NCI-H510A treated with DMSO at 0.1 percent for 48 hours (cell line): Measurements from ENCODE around the gene LSR.
"Not testable (repeated sequence)": the region's sequence is repeated elsewhere in the genome, so short reads cannot be mapped to it uniquely, and the experiment has no call there.

ENCODE experiments used
- DNase-seq: peaks from one replicate; lab custom pipeline; 2025; lab: John Stamatoyannopoulos, UW

LSR gene

DNA sequence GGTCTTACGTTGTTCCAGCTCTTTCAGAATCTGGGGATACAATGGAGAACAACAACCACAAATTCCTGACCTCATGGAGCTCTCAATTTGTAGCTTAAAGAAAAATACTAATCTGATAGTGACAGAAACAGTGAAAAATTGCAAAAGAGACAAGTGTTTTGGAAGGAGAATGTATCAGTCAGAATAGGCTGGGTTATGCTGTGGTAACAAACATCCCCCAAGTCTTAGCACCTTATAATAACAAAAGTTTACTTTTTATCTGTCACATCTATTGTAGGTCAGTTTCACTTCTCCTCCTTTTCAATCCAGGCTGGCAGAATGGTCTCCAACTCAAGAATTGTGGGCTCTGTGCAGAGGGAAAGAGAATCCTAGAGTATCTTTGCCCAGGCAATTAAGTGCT, 29.8 kb upstream of the LSR start:
- DNase-seq, result no peak

DNA sequence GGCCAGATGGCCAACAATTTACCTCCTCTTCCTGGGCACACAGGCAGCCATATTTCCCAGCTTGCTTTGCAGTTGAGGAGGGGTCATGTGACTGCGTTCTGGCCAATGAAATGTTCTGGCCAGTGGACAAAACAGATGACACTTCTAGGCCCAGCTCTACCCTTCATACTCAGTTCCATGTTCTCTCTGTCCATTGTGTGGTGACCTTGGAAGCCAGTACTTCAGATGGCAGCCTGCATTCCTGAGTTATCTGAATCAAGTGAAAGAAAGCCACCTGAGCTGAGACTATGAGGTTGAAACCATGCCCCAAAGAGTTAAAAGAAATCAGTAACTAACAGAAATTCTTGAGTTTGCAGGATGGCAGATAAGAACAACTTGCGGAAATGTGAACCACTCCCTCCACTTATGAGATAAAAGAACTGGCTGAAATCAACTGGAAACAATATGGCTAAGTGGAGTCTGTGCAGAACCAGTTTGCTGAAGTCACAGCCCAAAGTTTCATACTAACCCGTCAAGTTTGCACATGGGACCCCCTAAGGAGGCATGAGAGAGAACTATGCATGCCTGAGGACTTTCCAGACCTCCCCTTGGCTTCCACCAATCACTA, 28.4 kb upstream of the LSR start:
- DNase-seq, result no peak

- not testable (repeated sequence) for DNase-seq
Measured at GRCh38 chr19:35220973-35221590, 27.7 kb upstream of the LSR start.

DNA sequence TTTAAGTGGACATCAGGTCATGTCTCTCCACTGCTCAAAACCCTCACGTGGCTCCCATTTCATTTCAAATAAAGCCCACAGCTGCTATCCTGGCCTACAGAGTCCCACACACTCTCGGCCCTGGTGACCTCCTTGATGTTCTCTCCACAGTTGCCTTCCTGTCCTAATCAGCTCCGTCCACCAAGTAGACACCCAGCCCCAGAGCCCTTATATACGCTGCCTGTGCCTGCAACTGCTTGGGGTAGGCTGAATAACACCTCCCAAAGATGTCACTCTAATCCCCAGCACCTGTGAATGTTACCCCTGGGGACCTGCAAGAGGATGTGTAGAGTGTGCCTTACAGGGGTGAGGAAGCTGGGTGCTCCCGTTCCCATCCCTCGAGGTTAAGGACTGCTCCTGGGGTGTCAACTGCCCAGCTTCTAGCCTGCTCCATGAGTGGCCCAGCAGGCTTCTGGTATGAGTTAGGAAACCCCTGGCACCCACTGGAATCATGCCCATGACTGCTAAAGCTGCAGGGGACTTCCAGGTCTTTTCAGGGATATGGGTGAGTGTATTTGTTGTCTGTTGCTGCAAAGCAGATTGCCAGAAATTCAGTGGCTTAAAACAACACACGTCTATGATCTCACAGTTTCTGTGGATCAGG, 26.3 kb upstream of the LSR start:
- no peak for DNase-seq

GRCh38 chr19:35223084-35223790, 25.6 kb upstream of the LSR start:
- DNase-seq, result no peak

DNA sequence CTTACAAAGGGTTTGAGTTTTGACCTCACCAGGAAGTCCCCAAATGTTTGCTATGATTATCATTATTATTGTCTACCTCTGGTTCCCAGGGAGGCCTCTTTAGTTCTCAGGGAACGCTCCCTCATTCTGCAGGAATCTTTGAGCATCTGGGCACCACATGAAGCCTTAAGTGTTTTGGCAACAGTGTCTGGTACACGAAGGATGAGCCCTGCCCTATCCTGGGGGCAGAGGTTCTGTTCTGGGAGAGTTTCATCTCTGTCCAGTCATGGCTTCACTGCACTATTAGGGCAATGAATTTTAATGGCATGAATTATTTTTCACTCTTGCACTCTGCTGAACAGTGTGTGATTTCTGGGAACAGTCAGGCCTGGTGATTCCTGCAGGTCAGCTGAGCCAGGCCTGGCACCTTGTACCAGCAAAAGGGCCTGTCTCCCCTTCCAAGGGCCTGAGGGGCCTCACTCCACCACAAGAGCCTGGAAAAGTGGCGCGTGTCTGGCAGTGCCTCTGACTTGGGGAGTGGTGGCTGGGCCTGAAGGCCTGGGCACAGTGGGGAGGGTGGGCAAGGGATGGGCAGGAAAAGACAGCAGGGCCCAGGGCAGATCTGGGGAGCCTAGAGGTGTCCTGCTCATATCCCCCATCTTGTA, 24.8 kb upstream of the LSR start:
- DNase-seq, result no peak

DNA sequence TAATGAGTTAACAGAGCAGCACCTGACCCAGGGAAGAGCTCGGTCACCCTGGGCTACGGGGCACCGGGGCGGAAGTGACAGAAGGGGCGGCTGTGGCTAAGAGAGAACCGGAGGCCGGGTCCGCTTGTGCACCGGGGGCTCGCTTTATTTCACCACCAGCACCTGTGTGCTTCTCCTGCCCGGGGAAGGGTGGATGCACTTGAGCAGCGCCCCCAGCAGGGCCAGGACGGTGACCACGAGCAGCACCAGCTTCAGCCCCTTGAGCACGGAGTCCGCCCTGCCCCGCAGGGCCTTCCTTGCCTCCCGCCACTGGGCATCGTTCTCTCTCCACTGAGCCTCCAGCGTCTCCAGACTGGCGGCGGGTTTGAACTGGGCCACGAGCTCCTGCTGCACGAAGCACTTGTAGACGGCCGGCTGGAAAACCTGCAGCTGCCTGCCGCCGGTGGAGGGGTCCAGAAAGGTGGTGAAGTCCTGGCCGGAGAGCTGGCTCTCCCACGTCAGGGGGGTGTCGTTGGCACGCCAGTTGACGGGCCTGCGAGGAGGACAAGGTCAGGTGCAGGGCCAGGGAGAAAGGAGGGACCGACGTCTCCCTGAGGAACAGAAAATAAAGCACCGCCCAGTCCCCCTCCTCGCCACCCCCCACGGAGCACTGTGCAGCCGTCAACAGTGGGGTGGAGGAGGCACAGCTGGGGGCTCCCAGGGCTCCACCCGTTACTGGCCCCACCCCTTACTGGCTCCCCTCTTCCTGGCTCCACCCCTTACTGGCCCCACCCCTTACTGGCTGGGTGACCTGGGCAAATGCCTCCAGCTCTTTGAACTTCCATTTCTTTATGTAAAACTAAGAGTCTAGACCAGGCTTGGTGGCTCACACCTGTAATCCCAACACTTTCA, 23.9 kb upstream of the LSR start:
- DNase-seq, result no peak

GRCh38 chr19:35225951-35226350, 22.9 kb upstream of the LSR start:
- DNase-seq, result no peak

DNA sequence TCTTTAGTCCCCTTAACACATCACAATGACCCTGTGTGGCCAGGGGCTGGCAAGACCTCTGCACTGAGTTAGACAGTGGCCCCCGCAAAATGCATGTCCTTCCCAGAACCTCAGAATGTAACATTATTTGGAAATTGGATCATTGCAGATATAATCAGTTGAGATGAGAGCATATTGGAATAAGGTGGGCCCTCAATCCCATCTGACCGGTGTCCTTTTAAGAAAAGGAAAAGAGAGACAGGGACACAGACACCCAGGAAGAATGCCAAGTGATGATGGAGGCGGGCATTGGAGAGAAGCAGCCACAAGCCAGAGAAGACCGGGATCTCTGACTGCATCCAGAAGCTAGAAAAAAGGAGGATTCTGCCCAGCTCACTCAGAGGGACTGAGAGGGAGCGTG, 22.1 kb upstream of the LSR start:
- no peak for DNase-seq

- DNase-seq, result no peak
Measured at GRCh38 chr19:35228177-35228930, 20.4 kb upstream of the LSR start, which contains the start of gene FAM187B. FAM187B (minus strand) TSS chr19:35228739; CDS start chr19:35228680, 59 bp downstream.

DNA sequence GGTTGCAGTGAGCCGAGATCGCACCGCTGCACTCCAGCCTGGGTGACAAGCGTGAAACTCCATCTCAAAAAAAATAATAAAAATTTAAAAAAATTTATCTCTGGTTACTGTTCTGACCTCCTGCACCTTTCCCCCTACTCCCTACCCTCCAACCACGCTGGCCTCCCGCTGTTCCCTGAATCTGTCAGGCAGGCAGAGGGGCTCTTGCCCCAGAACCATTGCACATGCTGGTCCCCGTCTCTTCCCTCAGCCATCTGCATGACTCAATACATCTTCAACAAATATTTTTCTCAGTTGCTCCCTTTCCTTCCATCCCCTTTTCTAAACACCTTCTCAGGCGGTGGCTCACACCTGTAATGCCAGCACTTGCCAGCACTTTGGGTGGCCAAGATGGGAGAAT, 19.2 kb upstream of the LSR start:
- DNase-seq, result no peak

- DNase-seq, result no peak
Measured at GRCh38 chr19:35231956-35232645, 16.7 kb upstream of the LSR start.

- DNase-seq, result no peak
Measured at GRCh38 chr19:35232912-35233311, 15.9 kb upstream of the LSR start.

- DNase-seq, result no peak
Measured at GRCh38 chr19:35236638-35237400, 12.0 kb upstream of the LSR start.

DNA sequence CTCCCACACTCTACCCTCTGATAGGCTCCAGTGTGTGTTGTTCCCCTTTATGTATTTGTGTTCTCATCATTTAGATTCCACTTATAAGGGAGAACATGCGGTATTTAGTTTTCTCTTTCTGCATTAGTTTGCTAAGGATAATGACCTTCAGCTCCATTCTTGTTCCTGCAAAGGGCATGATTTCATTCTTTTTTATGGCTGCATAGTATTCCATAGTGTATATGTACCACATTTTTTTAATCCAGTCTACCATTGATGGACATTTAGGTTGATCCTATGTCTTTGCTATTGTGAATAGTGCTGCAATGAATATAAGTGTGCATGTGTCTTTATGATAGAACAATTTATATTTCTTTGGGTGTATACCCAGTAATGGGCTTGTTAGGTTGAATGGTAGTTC, 9.2 kb upstream of the LSR start:
- DNase-seq, result not testable (repeated sequence)

GRCh38 chr19:35240327-35240726, 8.5 kb upstream of the LSR start:
- no peak for DNase-seq

DNA sequence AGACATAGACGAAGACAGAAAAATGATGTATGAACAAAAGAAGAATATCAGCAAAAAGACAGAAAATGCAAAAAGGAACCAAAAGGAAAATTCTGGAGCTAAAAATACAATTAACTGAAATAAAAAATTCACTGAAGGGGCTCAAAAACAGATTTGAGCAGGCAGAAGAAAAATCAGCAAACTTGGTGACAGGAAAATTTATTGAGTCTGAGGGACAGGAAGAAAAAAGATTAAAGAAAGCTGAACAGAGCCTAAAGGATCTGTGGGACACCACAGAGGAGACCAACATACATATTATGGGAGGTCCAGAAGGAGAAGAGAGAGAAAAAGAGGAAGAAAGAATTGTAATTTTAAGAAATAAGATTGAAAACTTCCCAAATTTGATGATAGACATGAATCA, 7.4 kb upstream of the LSR start:
- no peak for DNase-seq

- no peak for DNase-seq
Measured at GRCh38 chr19:35246466-35247092, 2.2 kb upstream of the LSR start.
